SK-N-MC (cell line): Measurements from ENCODE around the gene C1orf74.

Experiments
- DNase-seq: peaks from one replicate; pipeline ENCODE4 v3.0.0-alpha.2; 2011; ENCODE audit warnings: low read depth, low spot score
- H3K27ac ChIP-seq: fragments of 200-600 bp; sonication (generic); 2 replicates; pipeline ENCODE4 v1.5.1; 2016; ENCODE audit warnings: mixed run types
- H3K36me3 ChIP-seq: fragments of 200-600 bp; sonication (generic); 2 replicates; pipeline ENCODE4 v1.6.1; 2017; ENCODE audit warnings: antibody characterized with exemption, low read length, mixed read lengths; ENCODE audit not compliant: insufficient read depth
- H3K4me3 ChIP-seq: fragments of 200-600 bp; sonication (generic); 2 replicates; pipeline ENCODE4 v1.5.1; 2016
- H3K9ac ChIP-seq: fragments of 200-600 bp; sonication (generic); 2 replicates; pipeline ENCODE4 v1.8.0; 2017; ENCODE audit warnings: mixed run types, mixed read lengths; ENCODE audit not compliant: insufficient read length
- H3K9me3 ChIP-seq: fragments of 200-600 bp; sonication (generic); 2 replicates; pipeline ENCODE4 v1.6.1; 2017; ENCODE audit warnings: low read depth, mild to moderate bottlenecking, antibody characterized with exemption, low read length, moderate library complexity, mixed read lengths
- EZH2 ChIP-seq: fragments of 200-600 bp; sonication (generic); IDR thresholded peaks from one replicate; pipeline ENCODE4 v1.6.1; 2017; ENCODE audit warnings: antibody characterized with exemption
- FOXP2 ChIP-seq: optimal IDR thresholded peaks from 2 replicates; pipeline ENCODE3; 2011; ENCODE audit warnings: mild to moderate bottlenecking, moderate library complexity; ENCODE audit not compliant: insufficient read depth; ENCODE audit errors: extremely low read length, control extremely low read depth
- POLR2AphosphoS5 ChIP-seq: IDR thresholded peaks from 2 replicates; pipeline ENCODE4 v1.6.1; 2012; ENCODE audit warnings: mild to moderate bottlenecking, low read depth, low read length, borderline replicate concordance

The C1orf74 gene

DNA sequence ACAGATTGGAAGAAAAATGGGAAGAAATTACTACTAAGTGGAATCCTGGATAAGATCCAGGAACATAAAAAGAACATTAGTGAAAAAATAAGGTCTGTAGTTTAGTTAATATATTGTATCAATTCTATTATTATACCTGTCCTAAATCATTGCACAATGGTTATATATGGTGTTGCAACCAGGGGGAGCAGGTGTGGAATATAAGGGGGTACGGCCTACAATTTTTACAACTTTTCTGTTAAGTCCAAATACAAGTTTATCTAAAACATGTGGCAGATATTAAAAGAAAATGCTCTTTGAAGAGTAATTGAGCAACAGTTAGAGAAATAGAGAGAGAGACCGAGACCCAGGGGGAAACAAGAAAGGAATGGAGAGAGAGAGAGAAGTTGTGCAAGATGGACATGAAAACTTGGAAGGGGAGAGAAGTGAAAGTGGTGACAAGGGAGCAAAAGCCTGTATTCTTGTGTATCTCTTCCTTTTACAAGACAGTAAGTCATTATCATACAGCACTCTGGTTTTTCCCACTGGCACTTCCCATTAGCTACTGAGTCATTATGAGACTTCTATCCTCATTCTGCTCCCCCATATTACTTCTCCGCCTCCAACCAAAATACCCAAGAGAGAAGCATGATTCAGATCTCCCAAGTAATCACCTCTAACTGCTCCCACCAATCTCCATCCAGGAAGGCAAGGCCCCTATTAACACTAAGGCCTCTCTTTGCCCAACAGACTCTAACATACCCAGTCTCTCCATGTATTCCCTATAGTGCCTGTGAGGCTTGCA, 50.8 kb downstream of the C1orf74 start:
- H3K4me3 ChIP-seq = no peak overlapping the region
- H3K9me3 ChIP-seq = no peaks in the 10 kb centered on the region
- no peak overlapping the region for H3K27ac ChIP-seq
- TF ChIP-seq EZH2 (no peak), POLR2AphosphoS5 (no peak), FOXP2 (no peak)
- DNase-seq = no peak
- no peaks in the 10 kb centered on the region for H3K36me3 ChIP-seq
- H3K9ac ChIP-seq = no peak overlapping the region

- Histone ChIP-seq H3K9me3 (no peaks in the 10 kb centered on the region), H3K27ac (no peak overlapping the region), H3K9ac (no peak overlapping the region), H3K4me3 (no peak overlapping the region), H3K36me3 (no peaks in the 10 kb centered on the region)
- no peak for DNase-seq
- TF ChIP-seq FOXP2 (no peak), POLR2AphosphoS5 (no peak)
These were observed 51.6 kb downstream of the C1orf74 start for GRCh38 chr1:209732725-209733124.

DNA sequence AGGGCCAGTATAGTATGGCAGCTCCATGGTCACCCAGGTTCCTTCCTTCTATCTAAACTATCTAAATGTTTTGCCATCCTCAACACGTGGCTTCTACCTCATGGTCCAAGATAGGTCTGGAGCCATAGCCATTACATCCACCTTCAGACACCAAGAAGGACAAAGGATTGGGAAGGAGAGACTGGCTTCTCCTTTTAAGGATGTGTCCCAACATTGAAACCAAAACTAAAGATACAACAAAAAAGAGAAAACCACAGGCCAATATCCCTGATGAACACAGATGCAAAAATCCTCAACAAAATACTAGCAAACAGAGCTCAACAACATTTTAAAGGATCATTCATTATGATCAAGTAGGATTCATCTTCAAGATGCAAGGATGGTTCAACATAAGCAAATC, 54.9 kb downstream of the C1orf74 start:
- no peak for DNase-seq
- Histone ChIP-seq H3K4me3 (no peak overlapping the region), H3K9me3 (no peaks in the 10 kb centered on the region), H3K27ac (no peak overlapping the region), H3K9ac (no peak overlapping the region), H3K36me3 (no peaks in the 10 kb centered on the region)
- TF ChIP-seq FOXP2 = no peak
- no peak for TF ChIP-seq EZH2
- no peak for TF ChIP-seq POLR2AphosphoS5
